NOMO-1 (cell line): ENCODE results near the gene TPSG1.
"Not testable (repeated sequence)": the region's sequence is repeated elsewhere in the genome, so short reads cannot be mapped to it uniquely, and the experiment has no call there.

Experiments
- DNase-seq, 2 experiments: peaks; one replicate each; lab custom pipeline; 2025; ENCODE audit not compliant: unreplicated experiment in 2 of 2; lab: John Stamatoyannopoulos, UW

The TPSG1 gene

DNA sequence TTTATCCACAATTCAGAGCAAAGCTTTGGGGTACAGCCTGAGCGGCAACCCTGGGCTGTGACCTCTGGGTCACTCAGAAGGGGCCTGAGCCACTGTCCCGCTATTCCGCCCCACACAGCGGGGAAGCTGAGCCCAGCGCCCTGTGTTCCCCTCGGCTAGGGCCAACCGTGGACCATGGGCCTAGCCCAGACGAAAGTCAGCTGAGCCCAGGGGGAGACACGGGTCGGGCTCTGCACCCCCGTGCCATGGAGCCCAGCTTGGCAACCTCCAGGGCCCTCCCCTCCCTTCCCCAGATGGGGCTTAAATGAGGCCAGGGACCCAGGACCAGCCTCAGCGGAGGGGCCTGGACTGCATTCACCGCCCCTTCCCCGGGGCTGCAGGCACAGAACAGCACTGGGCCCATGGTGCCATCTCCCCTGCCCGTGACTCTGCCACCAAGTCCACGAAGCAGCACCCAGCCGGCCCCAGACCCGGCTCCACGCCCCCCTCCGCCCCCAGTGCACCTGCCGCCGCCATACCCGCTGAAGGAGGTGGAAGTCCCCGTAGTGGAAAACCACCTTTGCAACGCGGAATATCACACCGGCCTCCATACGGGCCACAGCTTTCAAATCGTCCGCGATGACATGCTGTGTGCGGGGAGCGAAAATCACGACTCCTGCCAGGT lies 32.6 kb upstream of the TPSG1 start:
- DNase-seq = no peak

DNA sequence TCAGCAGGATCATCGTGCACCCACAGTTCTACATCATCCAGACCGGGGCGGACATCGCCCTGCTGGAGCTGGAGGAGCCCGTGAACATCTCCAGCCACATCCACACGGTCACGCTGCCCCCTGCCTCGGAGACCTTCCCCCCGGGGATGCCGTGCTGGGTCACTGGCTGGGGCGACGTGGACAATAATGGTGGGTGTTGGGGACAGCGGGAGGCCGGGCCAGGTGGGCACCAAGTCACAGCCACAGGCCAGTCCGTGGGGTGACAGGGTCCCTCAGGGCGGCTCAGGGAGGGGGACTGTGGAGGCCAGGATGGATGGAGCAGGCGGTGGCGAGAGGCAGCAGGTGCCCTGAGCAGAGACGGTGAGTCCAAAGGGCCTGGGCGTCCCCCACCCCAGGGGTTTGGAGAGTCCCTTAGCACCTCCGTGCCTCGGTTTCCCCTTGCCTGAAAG lies 31.8 kb upstream of the TPSG1 start:
- no peak for DNase-seq

DNA sequence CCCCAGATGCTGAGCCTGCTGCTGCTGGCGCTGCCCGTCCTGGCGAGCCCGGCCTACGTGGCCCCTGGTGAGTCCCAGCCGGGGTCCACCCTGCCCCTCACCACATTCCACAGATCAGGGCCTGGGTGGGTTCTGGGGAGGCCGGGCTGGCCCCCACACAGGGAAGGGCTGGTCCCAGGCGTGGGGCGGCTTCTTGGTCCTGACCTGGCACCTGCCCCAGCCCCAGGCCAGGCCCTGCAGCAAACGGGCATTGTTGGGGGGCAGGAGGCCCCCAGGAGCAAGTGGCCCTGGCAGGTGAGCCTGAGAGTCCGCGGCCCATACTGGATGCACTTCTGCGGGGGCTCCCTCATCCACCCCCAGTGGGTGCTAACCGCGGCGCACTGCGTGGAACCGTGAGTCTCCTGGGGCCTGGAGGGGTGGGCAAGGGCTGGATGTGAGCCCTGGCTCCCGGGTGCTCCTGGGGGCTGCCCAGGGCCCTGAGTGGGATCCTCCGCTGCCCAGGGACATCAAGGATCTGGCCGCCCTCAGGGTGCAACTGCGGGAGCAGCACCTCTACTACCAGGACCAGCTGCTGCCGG lies 31.3 kb upstream of the TPSG1 start:
- not testable (repeated sequence) for DNase-seq

DNA sequence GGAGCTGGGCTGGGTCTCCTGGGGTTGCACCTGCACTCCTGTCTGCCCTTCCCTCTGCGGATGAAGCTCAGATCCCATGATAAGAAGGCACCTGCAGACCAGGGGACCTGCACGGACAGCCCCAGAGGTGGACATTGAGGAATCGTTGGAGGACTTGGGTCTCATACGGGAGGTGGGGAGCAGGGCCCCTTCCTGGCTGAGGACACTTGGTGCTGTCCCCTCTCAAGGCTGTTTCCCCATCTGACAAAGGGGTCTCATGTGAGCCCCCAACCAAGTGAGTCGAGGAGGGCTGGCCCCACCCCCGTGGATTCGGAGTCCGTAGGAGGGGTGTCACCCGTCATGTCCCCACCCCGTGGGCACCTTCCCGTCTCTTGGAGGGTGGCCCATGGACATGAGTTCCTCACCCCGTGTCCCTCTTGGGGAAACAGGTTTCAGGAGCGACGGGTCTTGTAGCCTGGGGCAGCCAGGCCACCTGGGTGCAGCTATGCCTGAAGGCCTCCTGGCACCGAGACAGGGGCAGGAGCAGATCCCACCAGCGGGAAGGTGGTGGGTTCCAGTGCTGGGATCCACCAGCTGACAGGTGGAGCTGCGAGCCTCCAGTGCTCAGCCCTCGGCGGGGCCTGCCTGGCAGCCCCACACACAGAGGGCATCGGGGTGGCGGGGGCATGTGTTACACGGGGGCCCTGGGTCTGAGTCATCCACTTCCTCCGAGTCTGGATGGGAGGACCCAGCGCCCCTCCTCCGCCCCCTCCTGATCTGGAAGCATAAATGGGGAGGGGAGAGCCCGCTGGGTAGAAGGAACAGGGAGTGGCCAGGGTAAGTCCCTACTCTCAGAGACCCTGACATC lies 30.4 kb upstream of the TPSG1 start, which contains the start of gene TPSD1:
Gene TPSD1 (plus strand): TSS at position 794 of the 847 bp plus-strand sequence. CDS start 212 bp downstream, outside the sequence.
- not testable (repeated sequence) for DNase-seq

DNA sequence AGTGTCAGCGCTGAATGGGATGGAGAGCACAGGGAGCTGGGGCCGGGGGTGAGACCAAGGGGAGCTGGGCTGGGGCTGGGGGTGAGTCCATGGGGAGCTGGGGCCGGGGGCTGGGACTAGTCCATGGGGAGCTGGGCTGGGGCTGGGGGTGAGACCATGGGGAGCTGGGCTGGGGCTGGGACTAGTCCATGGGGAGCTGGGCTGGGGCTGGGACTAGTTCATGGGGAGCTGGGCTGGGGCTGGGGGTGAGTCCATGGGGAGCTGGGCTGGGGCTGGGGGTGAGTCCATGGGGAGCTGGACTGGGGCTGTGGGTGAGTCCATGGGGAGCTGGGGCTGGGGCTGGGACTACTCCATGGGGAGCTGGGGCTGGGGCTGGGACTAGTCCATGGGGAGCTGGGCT lies 29.8 kb upstream of the TPSG1 start:
- DNase-seq = not testable (repeated sequence)

DNA sequence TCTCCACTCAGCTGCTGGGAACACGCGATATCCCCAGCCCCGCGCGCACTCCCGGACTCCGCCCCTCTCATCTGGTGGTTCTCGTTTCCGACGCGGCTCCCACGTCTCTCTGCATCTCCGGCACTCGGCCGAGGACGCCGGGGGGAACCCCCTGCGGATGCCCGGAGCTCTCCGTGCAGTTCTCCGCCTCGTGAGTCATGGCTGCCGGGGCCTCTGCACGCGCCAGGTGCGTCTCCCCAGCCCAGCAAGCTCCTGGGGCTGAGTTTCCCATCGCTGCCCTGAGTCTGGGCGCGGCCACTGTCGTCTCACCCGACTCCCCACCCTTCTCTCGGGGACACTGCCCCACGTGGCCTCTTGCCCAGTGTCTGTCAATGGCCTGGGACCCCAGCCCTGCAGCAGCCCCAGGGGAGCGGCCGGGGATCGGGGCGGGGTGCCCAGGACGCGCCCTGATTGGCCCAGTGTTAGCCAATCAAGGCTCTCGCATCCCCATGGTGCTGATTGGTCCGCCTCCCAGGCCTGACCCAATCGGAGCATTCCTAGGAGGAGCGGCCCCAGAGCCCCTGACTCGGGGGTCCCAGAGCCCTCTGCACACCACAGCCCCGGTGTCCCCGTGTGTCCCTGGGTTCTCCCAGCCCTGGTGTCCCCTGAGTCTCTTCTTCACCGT lies 28.8 kb upstream of the TPSG1 start:
- DNase-seq = not testable (repeated sequence)

DNA sequence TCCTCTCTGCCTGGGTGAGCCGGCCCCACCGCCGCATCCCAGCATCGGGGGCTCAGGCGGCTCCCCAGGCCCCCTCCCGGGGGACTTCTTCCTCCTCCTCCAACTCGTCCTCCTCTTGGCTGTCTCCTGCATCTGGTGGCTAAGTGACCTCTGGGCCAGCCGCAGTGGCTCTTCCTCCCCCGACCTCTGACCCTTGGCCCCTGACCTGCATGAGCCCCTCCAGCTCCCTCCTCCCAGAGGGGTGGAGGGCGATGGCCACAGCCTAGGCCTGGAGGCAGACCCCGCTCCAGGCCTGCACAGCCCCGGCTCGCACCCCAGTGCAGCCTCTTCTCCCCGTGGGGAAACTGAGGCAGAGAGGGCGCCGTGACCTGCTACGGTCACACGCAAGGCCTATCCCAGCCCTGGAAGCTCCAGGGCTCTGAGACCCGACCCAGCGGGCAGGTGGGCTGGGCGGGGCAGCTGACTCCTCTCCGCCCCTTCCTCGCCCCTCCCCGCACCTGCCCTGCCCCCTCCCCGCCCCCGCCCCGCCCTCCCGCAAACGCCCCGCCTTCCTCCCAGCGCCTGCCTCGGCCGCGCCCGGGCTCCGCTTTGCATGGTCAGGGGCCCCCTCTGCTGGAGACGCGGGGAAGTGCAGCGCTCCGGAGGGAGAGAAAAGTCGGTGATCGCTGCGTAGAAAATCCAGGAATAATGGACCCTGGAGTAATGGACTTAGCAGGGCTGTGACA lies 24.1 kb upstream of the TPSG1 start:
- DNase-seq = not testable (repeated sequence)

DNA sequence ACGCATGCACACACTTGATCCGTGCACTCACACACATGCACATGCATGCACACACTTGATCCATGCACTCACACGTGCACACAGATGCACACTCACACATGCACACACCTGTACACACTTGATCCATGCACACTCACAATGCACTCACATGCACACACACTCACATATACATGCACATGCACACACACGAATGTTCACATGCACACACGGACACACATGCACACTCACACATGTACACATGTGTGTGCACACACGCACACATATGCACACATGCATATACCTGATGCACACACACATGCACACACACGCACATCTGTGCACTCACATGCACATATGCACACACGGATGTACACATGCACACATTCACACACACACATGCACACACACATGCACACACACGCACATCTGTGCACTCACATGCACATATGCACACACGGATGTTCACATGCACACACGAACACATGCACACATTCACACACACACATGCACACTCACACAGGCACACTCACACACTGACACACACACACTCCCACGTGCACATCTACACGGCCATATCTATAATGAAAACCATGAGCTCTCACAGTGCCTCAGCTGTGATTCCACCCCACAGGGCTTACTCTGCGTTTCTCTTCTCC lies 23.0 kb upstream of the TPSG1 start:
- not testable (repeated sequence) for DNase-seq

DNA sequence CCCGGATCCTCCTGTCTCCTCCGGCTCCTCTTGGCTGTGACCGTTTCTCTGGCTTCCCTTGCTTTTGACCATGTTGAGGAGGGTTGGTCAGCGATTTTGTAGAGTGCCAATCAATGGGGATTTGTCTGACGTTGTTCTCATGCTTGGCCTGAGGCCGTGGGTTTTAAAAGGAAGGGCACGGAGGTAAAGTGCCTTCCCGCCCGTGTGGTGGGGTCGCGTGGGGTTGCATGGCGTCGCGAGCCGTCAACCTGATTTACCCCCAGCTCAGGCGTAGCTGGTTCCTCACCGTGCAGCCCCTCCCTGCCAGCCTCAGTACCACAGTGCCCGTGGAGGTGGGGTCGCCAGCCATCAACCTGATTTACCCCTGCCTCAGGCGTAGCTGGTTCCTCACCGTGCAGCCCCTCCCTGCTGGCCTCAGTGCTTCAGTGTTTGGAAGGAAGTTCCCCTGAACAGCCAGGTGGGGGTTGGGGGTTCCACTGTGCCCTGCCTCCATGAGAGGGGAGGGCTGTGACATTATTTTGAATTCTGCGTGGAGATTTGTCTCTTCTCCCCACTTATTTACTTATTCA lies 20.5 kb upstream of the TPSG1 start:
- DNase-seq = no peak

DNA sequence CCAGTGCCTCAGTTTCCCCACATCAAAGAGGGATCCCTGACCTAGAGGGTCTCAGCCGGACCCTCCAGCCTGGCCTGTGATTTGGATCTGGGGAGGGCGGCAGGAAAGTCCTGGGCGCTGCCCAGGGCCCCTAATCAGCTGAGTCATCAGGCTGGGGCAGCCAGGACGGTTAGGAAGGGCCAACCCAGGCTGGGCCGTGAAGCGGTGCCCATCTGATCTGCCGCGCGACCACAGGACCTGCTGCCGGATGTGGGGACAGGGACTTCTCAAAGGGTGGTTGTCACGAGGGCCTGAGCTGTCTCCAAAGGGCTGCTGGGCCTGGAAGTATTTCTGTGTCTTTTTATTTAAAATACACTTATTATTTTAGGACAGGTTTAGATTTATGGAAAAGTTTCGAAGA lies 19.8 kb upstream of the TPSG1 start:
- peak; percentile 63 to 68 for DNase-seq

DNA sequence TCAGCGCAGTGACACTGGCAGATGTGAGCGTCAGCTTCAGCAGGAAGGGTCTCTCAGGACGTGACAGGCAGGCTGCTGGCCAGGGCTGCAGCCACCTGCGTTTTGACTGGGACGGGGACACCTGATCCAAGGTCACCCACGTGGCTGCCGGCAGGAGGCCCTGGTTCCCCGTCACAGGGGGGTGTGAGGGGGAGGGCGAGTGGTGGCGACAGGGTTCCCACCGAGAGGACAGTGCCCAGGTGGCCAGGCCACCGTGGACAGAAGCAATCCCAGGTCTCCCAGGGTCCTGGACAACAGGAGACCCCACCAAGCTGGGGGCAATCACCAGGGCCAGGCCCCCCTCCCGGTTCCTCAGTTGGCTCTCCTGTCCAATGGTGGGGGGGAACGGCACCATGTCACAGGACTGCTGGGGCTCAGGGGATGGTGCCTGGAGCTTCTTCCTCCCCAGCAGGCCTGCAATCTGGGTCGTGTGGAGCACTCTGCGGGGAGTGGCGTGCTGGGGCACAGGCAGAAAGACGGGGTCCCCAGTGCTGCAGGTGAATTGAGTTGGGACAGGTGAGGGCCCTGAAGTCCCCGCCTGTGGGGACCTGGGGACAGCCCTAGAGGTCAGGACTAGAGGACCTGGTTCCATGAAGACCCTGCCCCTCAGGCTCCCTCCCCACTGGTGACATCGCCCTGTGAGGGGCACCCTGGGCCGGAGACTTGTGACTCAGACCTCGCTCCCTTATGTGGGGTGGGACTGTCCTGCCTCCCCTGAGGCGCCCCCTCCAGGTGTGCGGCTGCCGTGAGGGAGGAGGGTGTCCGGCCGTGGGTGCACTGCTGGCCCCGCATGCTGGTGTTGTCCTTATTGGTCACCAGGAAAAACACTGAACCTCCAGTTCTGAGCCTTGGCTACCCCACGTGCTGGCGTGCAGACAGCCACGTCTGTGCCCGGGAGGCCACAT lies 19.1 kb upstream of the TPSG1 start:
- not testable (repeated sequence) for DNase-seq

DNA sequence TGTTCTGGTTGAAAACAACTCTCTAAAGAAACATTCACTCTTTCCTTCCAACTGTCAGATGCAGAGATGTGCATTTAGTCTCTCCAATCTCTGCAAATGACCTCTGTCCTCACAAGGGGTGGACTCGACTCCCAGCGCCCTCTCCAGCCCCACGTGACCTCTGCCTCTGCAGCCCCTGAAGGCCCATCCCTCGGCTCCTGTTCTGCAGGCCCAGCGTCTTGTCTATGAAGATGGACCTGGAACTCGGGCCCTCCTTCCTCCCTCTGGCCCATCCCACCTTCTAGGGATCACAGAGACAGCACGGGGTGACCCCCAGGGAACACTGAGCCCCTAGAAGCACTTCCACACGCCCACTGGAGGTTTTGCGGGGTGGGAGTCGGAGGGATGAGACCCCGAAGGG lies 18.3 kb upstream of the TPSG1 start:
- not testable (repeated sequence) for DNase-seq

DNA sequence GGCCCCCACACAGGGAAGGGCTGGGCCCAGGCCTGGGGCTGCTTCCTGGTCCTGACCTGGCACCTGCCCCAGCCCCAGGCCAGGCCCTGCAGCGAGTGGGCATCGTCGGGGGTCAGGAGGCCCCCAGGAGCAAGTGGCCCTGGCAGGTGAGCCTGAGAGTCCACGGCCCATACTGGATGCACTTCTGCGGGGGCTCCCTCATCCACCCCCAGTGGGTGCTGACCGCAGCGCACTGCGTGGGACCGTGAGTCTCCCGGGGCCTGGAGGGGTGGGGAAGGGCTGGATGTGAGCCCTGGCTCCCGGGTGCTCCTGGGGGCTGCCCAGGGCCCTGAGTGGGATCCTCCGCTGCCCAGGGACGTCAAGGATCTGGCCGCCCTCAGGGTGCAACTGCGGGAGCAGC lies 16.0 kb upstream of the TPSG1 start:
- DNase-seq = not testable (repeated sequence)

DNA sequence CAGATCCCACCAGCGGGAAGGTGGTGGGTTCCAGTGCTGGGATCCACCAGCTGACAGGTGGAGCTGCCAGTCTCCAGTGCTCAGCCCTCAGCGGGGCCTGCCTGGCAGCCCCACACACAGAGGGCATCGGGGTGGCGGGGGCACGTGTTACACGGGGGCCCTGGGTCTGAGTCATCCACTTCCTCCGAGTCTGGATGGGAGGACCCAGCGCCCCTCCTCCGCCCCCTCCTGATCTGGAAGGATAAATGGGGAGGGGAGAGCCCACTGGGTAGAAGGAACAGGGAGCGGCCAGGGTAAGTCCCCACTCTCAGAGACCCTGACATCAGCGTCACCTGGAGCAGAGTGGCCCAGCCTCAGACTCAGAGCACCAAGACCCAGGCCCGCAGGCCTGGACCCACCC lies 15.4 kb upstream of the TPSG1 start, which contains the start of gene TPSAB1:
Gene TPSAB1 (plus strand): TSS at position 270 of the 400 bp plus-strand sequence. CDS start 234 bp downstream, outside the sequence.
- DNase-seq = not testable (repeated sequence)

DNA sequence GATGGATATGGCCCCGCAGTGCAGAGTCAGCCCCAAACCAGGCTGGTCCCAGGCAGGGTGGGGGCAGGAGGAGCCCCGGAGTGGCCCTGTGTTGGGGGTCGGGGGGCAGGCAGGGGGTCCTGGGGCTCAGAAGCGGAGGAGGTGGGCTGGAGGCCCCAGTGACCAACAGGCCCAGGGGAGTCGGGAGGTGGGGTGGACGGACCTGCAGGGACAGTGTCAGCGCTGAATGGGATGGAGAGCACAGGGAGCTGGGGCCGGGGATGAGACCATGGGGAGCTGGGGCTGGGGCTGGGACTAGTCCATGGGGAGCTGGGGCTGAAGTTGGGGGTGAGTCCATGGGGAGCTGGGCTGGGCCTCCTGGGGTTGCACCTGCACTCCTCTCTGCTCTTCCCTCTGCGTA lies 14.5 kb upstream of the TPSG1 start:
- not testable (repeated sequence) for DNase-seq

DNA sequence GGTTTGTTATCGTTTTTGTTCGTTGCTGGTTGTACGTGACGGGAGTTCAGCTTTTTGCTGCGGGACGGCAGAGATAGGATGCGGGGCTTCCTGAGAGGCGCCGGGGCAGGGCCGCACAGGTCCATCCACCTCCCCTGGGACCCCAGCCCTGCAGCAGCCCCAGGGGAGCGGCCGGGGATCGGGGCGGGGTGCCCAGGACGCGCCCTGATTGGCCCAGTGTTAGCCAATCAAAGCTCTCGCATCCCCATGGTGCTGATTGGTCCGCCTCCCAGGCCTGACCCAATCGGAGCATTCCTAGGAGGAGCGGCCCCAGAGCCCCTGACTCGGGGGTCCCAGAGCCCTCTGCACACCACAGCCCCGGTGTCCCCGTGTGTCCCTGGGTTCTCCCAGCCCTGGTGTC lies 13.8 kb upstream of the TPSG1 start:
- DNase-seq = not testable (repeated sequence)

DNA sequence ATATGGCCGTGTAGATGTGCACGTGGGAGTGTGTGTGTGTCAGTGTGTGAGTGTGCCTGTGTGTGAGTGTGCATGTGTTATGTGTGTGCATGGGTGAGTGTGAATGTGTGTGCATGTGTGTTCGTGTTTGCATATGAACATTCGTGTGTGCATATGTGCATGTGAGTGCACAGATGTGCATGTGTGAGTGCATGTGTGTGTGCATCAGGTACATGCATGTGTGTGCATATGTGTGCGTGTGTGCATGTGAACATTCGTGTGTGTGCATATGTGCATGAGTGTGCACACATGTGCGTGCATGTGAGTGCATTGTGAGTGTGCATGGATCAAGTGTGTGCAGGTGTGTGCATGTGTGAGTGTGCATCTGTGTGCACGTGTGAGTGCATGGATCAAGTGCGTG lies 12.9 kb upstream of the TPSG1 start:
- DNase-seq = no peak

DNA sequence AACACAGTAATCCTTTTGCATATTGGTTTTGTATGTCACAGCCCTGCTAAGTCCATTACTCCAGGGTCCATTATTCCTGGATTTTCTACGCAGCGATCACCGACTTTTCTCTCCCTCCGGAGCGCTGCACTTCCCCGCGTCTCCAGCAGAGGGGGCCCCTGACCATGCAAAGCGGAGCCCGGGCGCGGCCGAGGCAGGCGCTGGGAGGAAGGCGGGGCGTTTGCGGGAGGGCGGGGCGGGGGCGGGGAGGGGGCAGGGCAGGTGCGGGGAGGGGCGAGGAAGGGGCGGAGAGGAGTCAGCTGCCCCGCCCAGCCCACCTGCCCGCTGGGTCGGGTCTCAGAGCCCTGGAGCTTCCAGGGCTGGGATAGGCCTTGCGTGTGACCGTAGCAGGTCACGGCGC lies 11.6 kb upstream of the TPSG1 start:
- not testable (repeated sequence) for DNase-seq
